ENCODE results near the gene ADAM15.

GRCh38 chr1:155035936-155036335 is 15.2 kb upstream of the ADAM15 start:
- TF ChIP-seq EZH2phosphoT487 (conservative IDR thresholded peaks at IDR 0.05; ENCODE audit: low read length) (no peak), CTCF (IDR thresholded peaks at IDR 0.05; ENCODE audit: insufficient read depth, low read length, poor library complexity, severe bottlenecking) (no peak)
